GM21723 (cell line): ENCODE measurements around the gene ARID4A.
"Not testable (repeated sequence)": the region's sequence is repeated elsewhere in the genome, so short reads cannot be mapped to it uniquely, and the experiment has no call there.

Experiments used
- ATAC-seq: cut with Tn5 transposase; IDR thresholded peaks from one replicate; pipeline ENCODE4 v1.9.1; 2021; ENCODE audit warnings: mild to moderate bottlenecking, moderate library complexity; ENCODE audit not compliant: unreplicated experiment

ARID4A gene

GRCh38 chr14:58288106-58288792 lies 10.1 kb upstream of the ARID4A start:
- ATAC-seq: no peak

GRCh38 chr14:58291646-58292045 lies 6.7 kb upstream of the ARID4A start:
- ATAC-seq: no peak

- no peak for ATAC-seq
Measured at GRCh38 chr14:58292187-58292586, 6.2 kb upstream of the ARID4A start.

- ATAC-seq: no peak
Measured at GRCh38 chr14:58294201-58294600, 4.2 kb upstream of the ARID4A start.

GRCh38 chr14:58296726-58297125 lies 1.6 kb upstream of the ARID4A start:
- no peak for ATAC-seq

- peak; percentile 7 for ATAC-seq
Measured at GRCh38 chr14:58297412-58297761, 968 bp upstream of the ARID4A start.

- ATAC-seq: peak; percentile 82
Measured at GRCh38 chr14:58297762-58298476, 436 bp upstream of the ARID4A start.

GRCh38 chr14:58299401-58300330 lies 1.3 kb downstream of the ARID4A start:
- ATAC-seq: peak; percentile 1

GRCh38 chr14:58301416-58301815 lies 3.1 kb downstream of the ARID4A start:
- no peak for ATAC-seq

- ATAC-seq: no peak
Measured at GRCh38 chr14:58305730-58306129, 7.4 kb downstream of the ARID4A start.

GRCh38 chr14:58307597-58308316 lies 9.4 kb downstream of the ARID4A start:
- no peak for ATAC-seq

- no peak for ATAC-seq
Measured at GRCh38 chr14:58309086-58309485, 10.7 kb downstream of the ARID4A start.

GRCh38 chr14:58313699-58314098 lies 15.3 kb downstream of the ARID4A start:
- no peak for ATAC-seq

- no peak for ATAC-seq
Measured at GRCh38 chr14:58315606-58316005, 17.3 kb downstream of the ARID4A start.

- no peak for ATAC-seq
Measured at GRCh38 chr14:58327019-58327418, 28.7 kb downstream of the ARID4A start.

- ATAC-seq: peak; percentile 94
Measured at GRCh38 chr14:58331111-58331510, 32.8 kb downstream of the ARID4A start.

- no peak for ATAC-seq
Measured at GRCh38 chr14:58332561-58332960, 34.2 kb downstream of the ARID4A start.

GRCh38 chr14:58339666-58340065 lies 41.3 kb downstream of the ARID4A start:
- ATAC-seq: not testable (repeated sequence)

- ATAC-seq: no peak
Measured at GRCh38 chr14:58341152-58341748, 42.9 kb downstream of the ARID4A start.

GRCh38 chr14:58343535-58343934 lies 45.2 kb downstream of the ARID4A start:
- not testable (repeated sequence) for ATAC-seq
